ENCODE measurements around the gene CAMTA1. TPM values are rescaled to one million over a fixed set of nuclear protein-coding genes. Genes with fewer than 3 reads are reported as not detected.
A peak's percentile ranks its signal among the peaks of the same experiment; 100 is the strongest.

The CAMTA1 gene
- total and polyA plus RNA-seq, 2 experiments from 2014 or later, result 213 to 341 TPM

DNA sequence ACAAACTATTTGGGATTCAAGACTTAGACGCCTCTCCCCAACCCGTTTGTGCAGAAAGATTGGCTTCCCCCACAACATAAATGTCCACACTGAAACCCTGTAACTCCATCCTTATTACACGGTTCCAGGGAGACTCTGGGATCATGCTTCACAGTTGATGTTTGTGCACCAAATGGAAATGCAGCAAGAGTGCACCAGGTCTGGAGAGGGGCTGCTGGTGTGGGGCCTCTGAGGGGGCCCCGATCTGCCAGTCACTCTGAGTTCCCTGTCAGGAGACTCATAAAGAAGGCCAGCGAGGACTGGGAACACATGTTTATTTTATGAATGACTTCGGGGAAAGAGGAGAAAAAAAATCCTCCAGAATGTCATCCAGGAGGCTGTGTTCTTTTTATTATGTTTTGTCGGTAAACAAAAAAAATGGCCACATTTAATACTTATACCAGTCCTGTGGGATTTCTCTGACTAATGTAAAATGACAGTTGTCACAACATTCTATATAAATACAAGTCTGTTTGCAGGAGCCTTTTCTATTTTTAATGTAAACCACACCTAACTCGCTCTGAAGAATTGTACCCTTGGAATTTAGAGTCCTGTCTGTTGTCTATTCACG lies 546.8 kb downstream of the CAMTA1 start:
- TF ChIP-seq, protein P1, sequence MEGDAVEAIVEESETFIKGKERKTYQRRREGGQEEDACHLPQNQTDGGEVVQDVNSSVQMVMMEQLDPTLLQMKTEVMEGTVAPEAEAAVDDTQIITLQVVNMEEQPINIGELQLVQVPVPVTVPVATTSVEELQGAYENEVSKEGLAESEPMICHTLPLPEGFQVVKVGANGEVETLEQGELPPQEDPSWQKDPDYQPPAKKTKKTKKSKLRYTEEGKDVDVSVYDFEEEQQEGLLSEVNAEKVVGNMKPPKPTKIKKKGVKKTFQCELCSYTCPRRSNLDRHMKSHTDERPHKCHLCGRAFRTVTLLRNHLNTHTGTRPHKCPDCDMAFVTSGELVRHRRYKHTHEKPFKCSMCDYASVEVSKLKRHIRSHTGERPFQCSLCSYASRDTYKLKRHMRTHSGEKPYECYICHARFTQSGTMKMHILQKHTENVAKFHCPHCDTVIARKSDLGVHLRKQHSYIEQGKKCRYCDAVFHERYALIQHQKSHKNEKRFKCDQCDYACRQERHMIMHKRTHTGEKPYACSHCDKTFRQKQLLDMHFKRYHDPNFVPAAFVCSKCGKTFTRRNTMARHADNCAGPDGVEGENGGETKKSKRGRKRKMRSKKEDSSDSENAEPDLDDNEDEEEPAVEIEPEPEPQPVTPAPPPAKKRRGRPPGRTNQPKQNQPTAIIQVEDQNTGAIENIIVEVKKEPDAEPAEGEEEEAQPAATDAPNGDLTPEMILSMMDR (IDR thresholded peaks at IDR 0.05; ENCODE audit: low read depth, low read length), result no peak
- DNase-seq (ENCODE audit: low read depth in 1 of 2, low spot score in 1 of 2), result no peak

DNA sequence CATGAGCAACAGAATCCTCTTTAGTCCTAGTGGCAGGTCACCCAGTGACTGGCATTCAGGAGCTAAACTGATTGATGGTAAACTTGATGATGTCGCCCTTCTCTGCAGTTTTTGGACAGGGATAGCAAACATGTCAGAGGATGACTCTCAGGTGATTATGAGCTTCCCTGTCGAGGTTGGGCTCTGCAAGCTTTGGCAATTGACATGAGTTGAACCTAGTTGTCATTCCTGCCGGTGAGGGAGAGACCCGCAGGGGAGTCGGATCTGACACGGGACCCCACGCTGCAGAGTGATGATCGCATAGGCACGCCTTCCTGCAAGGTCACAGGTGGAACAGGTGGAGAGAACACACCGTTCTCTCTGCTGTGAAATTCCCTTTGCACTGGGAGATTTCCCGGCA lies 547.8 kb downstream of the CAMTA1 start:
- H3K27me3 ChIP-seq, result no peaks in the 10 kb centered on the region
- no peak overlapping the region for H3K27ac ChIP-seq
- peaks cover 9% of the 10 kb centered on the region for H3K4me1 ChIP-seq (ENCODE audit: low read depth)
- no peak overlapping the region for H3K4me3 ChIP-seq
- no peaks in the 10 kb centered on the region for H3K9me3 ChIP-seq (ENCODE audit: low read depth)
- TF ChIP-seq, protein P1 (IDR thresholded peaks at IDR 0.05; ENCODE audit: low read depth, low read length), result no peak
- no peaks in the 10 kb centered on the region for H3K36me3 ChIP-seq
- DNase-seq (ENCODE audit: low read depth in 1 of 2, low spot score in 1 of 2), result no peak

More for the DNA sequence above, 546.8 kb downstream of the CAMTA1 start:
- Histone ChIP-seq H3K4me3 (no peak overlapping the region), H3K36me3 (no peaks in the 10 kb centered on the region), H3K27me3 (no peaks in the 10 kb centered on the region), H3K27ac (no peak overlapping the region), H3K4me1 (ENCODE audit: low read depth) (peaks cover 9% of the 10 kb centered on the region), H3K9me3 (ENCODE audit: low read depth) (no peaks in the 10 kb centered on the region)

DNA sequence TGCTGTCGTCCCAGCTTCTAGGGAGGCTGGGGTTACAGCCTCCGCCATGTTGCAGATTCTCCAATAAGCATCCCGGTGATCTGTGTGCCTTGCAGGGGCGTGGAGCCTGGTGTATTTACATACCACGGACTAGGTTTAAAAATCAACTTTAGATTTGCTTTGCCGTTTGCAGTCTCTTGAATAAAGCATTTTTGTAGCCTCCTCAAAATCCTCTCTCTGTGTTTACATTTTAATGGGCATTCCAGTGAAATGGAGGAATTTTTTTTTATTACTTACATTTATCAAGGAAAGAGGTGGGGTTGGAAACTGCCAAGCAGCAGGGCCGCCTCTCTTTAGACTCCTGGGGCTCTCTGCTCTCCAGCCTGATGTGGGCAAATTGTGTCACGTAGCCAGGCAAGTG lies 548.4 kb downstream of the CAMTA1 start:
- no peak for DNase-seq (ENCODE audit: low read depth in 1 of 2, low spot score in 1 of 2)
- Histone ChIP-seq H3K27me3 (no peaks in the 10 kb centered on the region), H3K4me1 (ENCODE audit: low read depth) (peaks cover 9% of the 10 kb centered on the region), H3K4me3 (no peak overlapping the region), H3K9me3 (ENCODE audit: low read depth) (no peaks in the 10 kb centered on the region), H3K36me3 (no peaks in the 10 kb centered on the region), H3K27ac (no peak overlapping the region)
- TF ChIP-seq, protein P1 (IDR thresholded peaks at IDR 0.05; ENCODE audit: low read depth, low read length), result no peak

DNA sequence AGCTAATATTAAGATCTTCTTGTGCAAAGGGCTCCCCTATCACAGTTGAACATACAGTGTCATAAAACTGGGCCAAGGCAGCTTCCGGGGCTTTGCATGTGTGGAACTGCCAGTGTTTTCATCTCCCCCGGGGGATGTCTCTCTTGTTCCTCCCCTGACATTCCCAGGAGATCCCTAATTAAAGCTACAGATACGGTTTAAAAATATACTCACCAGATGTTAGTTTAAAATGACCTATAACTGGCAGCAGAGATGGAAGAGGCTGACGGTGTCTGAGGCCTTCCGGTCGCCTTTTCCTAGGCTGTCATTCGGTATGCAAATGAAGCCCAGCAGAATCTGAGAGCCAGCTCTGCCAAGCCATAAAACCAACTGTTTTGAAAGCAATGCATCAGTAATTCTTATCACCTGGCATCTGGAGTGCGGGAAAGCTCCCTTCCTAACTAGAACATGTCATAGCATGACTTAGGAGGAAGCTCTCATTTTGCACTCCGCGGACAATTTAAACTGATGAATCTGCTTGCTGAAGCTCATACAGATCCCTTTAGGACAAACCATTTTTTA lies 549.3 kb downstream of the CAMTA1 start:
- peaks cover 9% of the 10 kb centered on the region for H3K4me1 ChIP-seq (ENCODE audit: low read depth)
- H3K4me3 ChIP-seq, result no peak overlapping the region
- DNase-seq (ENCODE audit: low read depth in 1 of 2, low spot score in 1 of 2), result peak in 1 of 2 donors; percentile 12
- TF ChIP-seq, protein P1 (IDR thresholded peaks at IDR 0.05; ENCODE audit: low read depth, low read length), result no peak
- peak overlapping the region; percentile 43 for H3K27ac ChIP-seq
- no peaks in the 10 kb centered on the region for H3K27me3 ChIP-seq
- H3K36me3 ChIP-seq, result no peaks in the 10 kb centered on the region
- H3K9me3 ChIP-seq (ENCODE audit: low read depth), result no peaks in the 10 kb centered on the region

DNA sequence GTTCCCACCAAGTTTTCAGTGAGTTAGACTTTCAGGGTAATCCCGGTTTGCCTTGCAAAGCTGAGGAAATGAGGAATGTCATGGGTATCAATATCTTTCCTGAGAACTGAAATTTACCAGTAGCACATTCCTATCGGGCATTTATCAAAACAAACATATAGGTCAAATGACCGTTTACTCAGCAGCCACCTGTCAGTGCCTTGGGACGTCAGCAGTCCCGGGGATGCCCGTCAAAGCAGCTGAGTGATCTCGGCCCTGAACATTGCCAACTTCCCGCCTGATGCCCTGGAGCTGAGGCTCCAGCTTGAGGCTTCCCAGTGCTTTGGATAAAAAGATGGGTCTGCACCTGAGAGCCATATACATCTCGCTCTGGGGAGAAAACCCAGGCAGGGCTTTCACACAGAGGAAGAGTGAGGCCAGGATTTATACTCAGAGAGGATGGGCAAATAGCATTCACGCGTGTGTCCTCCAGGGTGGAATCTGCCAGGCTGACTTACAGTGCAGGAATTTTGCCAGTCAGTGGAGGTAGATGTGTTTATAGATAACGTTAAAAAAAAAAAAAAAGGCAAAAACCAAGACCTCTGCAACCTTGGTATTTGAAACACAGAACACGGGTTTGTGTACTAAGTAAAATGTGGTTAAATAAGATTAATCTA lies 550.1 kb downstream of the CAMTA1 start:
- Histone ChIP-seq H3K4me1 (ENCODE audit: low read depth) (peaks cover 9% of the 10 kb centered on the region), H3K36me3 (no peaks in the 10 kb centered on the region), H3K27ac (no peak overlapping the region), H3K27me3 (no peaks in the 10 kb centered on the region), H3K9me3 (ENCODE audit: low read depth) (no peaks in the 10 kb centered on the region), H3K4me3 (no peak overlapping the region)
- TF ChIP-seq, protein P1 (IDR thresholded peaks at IDR 0.05; ENCODE audit: low read depth, low read length), result no peak
- DNase-seq (ENCODE audit: low read depth in 1 of 2, low spot score in 1 of 2), result no peak

Measured in cardiac muscle cell (in vitro differentiated cells and primary cell).